ENCODE measurements around the gene EPM2A. TPM values are rescaled to one million over a fixed set of nuclear protein-coding genes. Genes with fewer than 3 reads are reported as not detected.

Gene EPM2A
- total RNA-seq, 1 experiment from 2014 or later: 5.7 TPM

DNA sequence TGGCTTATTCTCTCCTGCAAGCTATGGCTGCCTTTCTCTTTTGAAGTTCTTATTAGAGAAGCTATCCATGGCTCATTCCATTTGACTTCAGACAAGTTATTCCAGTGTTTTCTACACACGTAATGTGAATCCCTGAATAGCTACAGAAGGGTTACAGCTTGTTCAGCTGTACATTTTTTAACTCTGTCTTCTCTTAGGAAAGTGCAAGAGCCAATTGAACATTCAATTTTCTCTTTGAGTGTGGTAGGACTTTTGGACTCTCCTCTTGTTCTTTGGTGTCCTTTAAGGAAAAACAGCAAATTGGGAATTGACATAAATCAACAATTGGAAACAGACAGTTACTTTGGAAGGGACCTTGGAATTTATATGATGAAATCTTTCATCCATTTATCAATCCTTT, 125.8 kb downstream of the EPM2A start:
- no peak overlapping the region for H3K4me3 ChIP-seq (ENCODE audit: low read depth in 2 of 2, low read length in 2 of 2)
- H3K36me3 ChIP-seq (ENCODE audit: control insufficient read depth, insufficient read depth, low read length): no peaks in the 10 kb centered on the region
- BruUV-seq (replicated peaks): no TSS peak
- H3K9me3 ChIP-seq (ENCODE audit: control insufficient read depth, insufficient read depth, low read depth, low read length): no peaks in the 10 kb centered on the region
- H3K4me1 ChIP-seq (ENCODE audit: control insufficient read depth, insufficient read depth, low read length): no peaks in the 10 kb centered on the region
- TF ChIP-seq POLR2AphosphoS5 (IDR thresholded peaks at IDR 0.05; ENCODE audit: low read depth, low read length) (no peak), SIN3A (IDR thresholded peaks at IDR 0.05; ENCODE audit: borderline replicate concordance, insufficient read depth, low read depth, low read length) (no peak), TCF7L2 (IDR thresholded peaks at IDR 0.05; ENCODE audit: low read depth, low read length) (no peak), REST (IDR thresholded peaks at IDR 0.05; ENCODE audit: insufficient read depth in 1 of 2, low read depth in 2 of 2, low read length in 1 of 2) (no peak)
- TF ChIP-seq, protein P1, sequence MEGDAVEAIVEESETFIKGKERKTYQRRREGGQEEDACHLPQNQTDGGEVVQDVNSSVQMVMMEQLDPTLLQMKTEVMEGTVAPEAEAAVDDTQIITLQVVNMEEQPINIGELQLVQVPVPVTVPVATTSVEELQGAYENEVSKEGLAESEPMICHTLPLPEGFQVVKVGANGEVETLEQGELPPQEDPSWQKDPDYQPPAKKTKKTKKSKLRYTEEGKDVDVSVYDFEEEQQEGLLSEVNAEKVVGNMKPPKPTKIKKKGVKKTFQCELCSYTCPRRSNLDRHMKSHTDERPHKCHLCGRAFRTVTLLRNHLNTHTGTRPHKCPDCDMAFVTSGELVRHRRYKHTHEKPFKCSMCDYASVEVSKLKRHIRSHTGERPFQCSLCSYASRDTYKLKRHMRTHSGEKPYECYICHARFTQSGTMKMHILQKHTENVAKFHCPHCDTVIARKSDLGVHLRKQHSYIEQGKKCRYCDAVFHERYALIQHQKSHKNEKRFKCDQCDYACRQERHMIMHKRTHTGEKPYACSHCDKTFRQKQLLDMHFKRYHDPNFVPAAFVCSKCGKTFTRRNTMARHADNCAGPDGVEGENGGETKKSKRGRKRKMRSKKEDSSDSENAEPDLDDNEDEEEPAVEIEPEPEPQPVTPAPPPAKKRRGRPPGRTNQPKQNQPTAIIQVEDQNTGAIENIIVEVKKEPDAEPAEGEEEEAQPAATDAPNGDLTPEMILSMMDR (IDR thresholded peaks at IDR 0.05): no peak
- in situ Hi-C loops (cut with HindIII; ENCODE audit: low pct_unique_long_range_greater_than_20kb, low sequenced_read_pairs) (no loop called here), intact Hi-C loops (cut with micrococcal nuclease; ENCODE audit: unreplicated experiment) (no loop called here)
- ChIA-PET POLR2A (no interaction called here), CTCF (interaction anchor here (0.6 kb wide), 1 partner anchor 101 kb away, joined by 3 read pairs; no protein-coding TSS in a partner anchor)
- no peak overlapping the region for H3K27ac ChIP-seq (ENCODE audit: low read length)
- ATAC-seq: no peak
- no peak for DNase-seq (ENCODE audit: low read depth, low spot score)
- H3K27me3 ChIP-seq (ENCODE audit: control insufficient read depth, insufficient read depth, low read length): no peaks in the 10 kb centered on the region

DNA sequence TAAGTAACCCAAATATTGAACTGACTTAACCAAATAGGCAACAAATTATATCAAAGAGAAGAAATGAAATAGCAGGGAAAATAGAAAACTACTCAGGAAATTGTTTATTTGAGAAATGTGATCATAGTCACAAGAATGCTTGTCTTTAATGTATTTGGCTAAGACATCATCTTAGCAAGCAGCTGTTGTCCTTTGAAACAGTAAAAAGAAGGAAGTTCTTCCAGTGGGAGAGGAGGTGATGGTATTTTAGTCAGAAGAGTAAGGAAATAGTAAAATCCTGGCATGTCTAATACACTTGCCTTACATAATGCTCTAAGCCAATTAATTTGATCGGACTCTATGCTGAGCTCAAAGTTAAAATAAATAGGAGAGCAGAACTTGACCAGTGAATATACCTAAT, 126.5 kb downstream of the EPM2A start:
- no peak overlapping the region for H3K4me3 ChIP-seq (ENCODE audit: low read depth in 2 of 2, low read length in 2 of 2)
- intact Hi-C loops (cut with micrococcal nuclease; ENCODE audit: unreplicated experiment): no loop called here
- H3K9me3 ChIP-seq (ENCODE audit: control insufficient read depth, insufficient read depth, low read depth, low read length): no peaks in the 10 kb centered on the region
- CTCF ChIA-PET: interaction anchor here (0.6 kb wide), 1 partner anchor 100 kb away, joined by 3 read pairs; no protein-coding TSS in a partner anchor
- H3K27me3 ChIP-seq (ENCODE audit: control insufficient read depth, insufficient read depth, low read length): no peaks in the 10 kb centered on the region
- H3K4me1 ChIP-seq (ENCODE audit: control insufficient read depth, insufficient read depth, low read length): no peaks in the 10 kb centered on the region
- DNase-seq (ENCODE audit: low read depth, low spot score) (no peak), ATAC-seq (no peak)
- POLR2A ChIA-PET: no interaction called here
- H3K27ac ChIP-seq (ENCODE audit: low read length): no peak overlapping the region
- in situ Hi-C loops (cut with HindIII; ENCODE audit: low pct_unique_long_range_greater_than_20kb, low sequenced_read_pairs): no loop called here
- TF ChIP-seq, protein P1 (IDR thresholded peaks at IDR 0.05): no peak
- TF ChIP-seq POLR2AphosphoS5 (IDR thresholded peaks at IDR 0.05; ENCODE audit: low read depth, low read length) (no peak), REST (IDR thresholded peaks at IDR 0.05; ENCODE audit: insufficient read depth in 1 of 2, low read depth in 2 of 2, low read length in 1 of 2) (no peak), TCF7L2 (IDR thresholded peaks at IDR 0.05; ENCODE audit: low read depth, low read length) (no peak), SIN3A (IDR thresholded peaks at IDR 0.05; ENCODE audit: borderline replicate concordance, insufficient read depth, low read depth, low read length) (no peak)
- no peaks in the 10 kb centered on the region for H3K36me3 ChIP-seq (ENCODE audit: control insufficient read depth, insufficient read depth, low read length)
- BruUV-seq (replicated peaks): no TSS peak
